SK-N-MC (cell line): Measurements from ENCODE around the gene PELI3.

Experiments used
- EZH2 ChIP-seq: fragments of 200-600 bp; sonication (generic); IDR thresholded peaks from one replicate; pipeline ENCODE4 v1.6.1; 2017; ENCODE audit warnings: antibody characterized with exemption
- POLR2AphosphoS5 ChIP-seq: IDR thresholded peaks from 2 replicates; pipeline ENCODE4 v1.6.1; 2012; ENCODE audit warnings: mild to moderate bottlenecking, low read depth, low read length, borderline replicate concordance

DNA sequence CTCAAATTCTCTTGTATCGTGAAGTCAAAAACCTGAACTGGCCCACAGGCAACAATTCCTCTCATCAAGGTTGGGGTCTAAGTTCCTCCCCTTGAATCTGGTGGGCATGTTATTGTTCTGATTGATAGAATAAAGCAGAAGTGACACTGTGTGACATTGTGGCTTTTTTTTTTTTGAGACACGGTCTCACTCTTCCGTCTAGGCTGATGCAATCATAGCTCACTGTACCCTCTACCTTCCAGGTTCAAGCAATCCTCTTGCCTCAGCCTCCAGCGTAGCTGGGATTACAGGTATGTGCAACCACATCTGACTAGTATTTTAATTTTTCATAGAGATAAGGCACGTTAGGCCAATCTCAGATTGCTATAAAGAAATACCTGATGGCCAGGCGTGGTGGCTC is 8.9 kb upstream of the PELI3 start:
- TF ChIP-seq POLR2AphosphoS5, result no peak
- no peak for TF ChIP-seq EZH2
